WTC11 (cell line): ENCODE results near the gene CFAP74. TPM values are rescaled to one million over a fixed set of nuclear protein-coding genes. Genes with fewer than 3 reads are reported as not detected.

ENCODE experiments used
- ATAC-seq: fragments of 200-7000 bp; cut with Tn5 transposase; 2 replicates; pipeline ENCODE4 v1.10.0; 2021; ENCODE audit warnings: mild to moderate bottlenecking, moderate library complexity
- CTCF ChIA-PET: fragments of 300-600 bp; sonication (Branson Sonifier 250); formaldehyde crosslinking; loops from one replicate; lab custom pipeline; 2021; ENCODE audit warnings: antibody characterized with exemption; lab: Charles Lee
- POLR2A ChIA-PET: fragments of 350-600 bp; sonication (Branson Sonifier 250); formaldehyde crosslinking; loops from one replicate; lab custom pipeline; 2021; ENCODE audit warnings: antibody characterized with exemption; lab: Charles Lee
- DNase-seq: peaks from one replicate; pipeline ENCODE4 v3.0.0; 2021; ENCODE audit warnings: low spot score
- H3K27ac Mint-ChIP-seq: 2 replicates; pipeline ENCODE4 v1.8.0; 2021; ENCODE audit warnings: mixed read lengths
- H3K27me3 Mint-ChIP-seq: 2 replicates; pipeline ENCODE4 v1.8.0; 2021; ENCODE audit warnings: low read depth, mild to moderate bottlenecking, moderate library complexity, mixed read lengths
- H3K36me3 Mint-ChIP-seq: 2 replicates; pipeline ENCODE4 v1.8.0; 2021; ENCODE audit warnings: mixed read lengths
- H3K4me1 Mint-ChIP-seq: 2 replicates; pipeline ENCODE4 v1.8.0; 2022; ENCODE audit warnings: mixed read lengths
- H3K4me3 Mint-ChIP-seq: 2 replicates; pipeline ENCODE4 v1.8.0; 2021; ENCODE audit warnings: mild to moderate bottlenecking, moderate library complexity, mixed read lengths
- H3K9me3 Mint-ChIP-seq: 2 replicates; pipeline ENCODE4 v1.8.0; 2021; ENCODE audit warnings: mixed read lengths
- ATF1 ChIP-seq: sonication (generic); formaldehyde crosslinking; IDR thresholded peaks from 2 replicates; pipeline ENCODE4 v1.8.1; 2023; ENCODE audit warnings: mild to moderate bottlenecking, moderate library complexity, missing genetic modification reagents
- ATF6 ChIP-seq: sonication (generic); formaldehyde crosslinking; IDR thresholded peaks from 2 replicates; pipeline ENCODE4 v1.8.1; 2023; ENCODE audit warnings: mild to moderate bottlenecking, missing genetic modification reagents
- E2F1 ChIP-seq: sonication (generic); formaldehyde crosslinking; IDR thresholded peaks from 2 replicates; pipeline ENCODE4 v1.8.0; 2022; ENCODE audit warnings: mild to moderate bottlenecking, missing genetic modification reagents
- ERG ChIP-seq: fragments of 250-450 bp; sonication (Bioruptor Pico); IDR thresholded peaks from 2 replicates; pipeline ENCODE4 v1.8.0; 2021; ENCODE audit warnings: mild to moderate bottlenecking
- ESRRA ChIP-seq: sonication (generic); formaldehyde crosslinking; IDR thresholded peaks from 2 replicates; pipeline ENCODE4 v1.8.1; 2022; ENCODE audit warnings: mild to moderate bottlenecking, missing genetic modification reagents, borderline replicate concordance
- FOXK1 ChIP-seq: sonication (generic); formaldehyde crosslinking; IDR thresholded peaks from 2 replicates; pipeline ENCODE4 v1.8.0; 2022; ENCODE audit warnings: mild to moderate bottlenecking, moderate library complexity, missing genetic modification reagents
- GRHL2 ChIP-seq: fragments of 250-450 bp; sonication (Bioruptor Pico); IDR thresholded peaks from 2 replicates; pipeline ENCODE4 v1.8.0; 2022; ENCODE audit warnings: mild to moderate bottlenecking, moderate library complexity; ENCODE audit not compliant: insufficient replicate concordance, severe bottlenecking
- HMGA2 ChIP-seq: fragments of 250-450 bp; sonication (Bioruptor Pico); IDR thresholded peaks from 2 replicates; pipeline ENCODE4 v1.4.0; 2021; ENCODE audit warnings: mild to moderate bottlenecking, moderate library complexity
- IRF2 ChIP-seq: sonication (generic); formaldehyde crosslinking; IDR thresholded peaks from 2 replicates; pipeline ENCODE4 v1.8.0; 2022; ENCODE audit warnings: low read depth, missing genetic modification reagents, borderline replicate concordance
- TEAD4 ChIP-seq: sonication (generic); formaldehyde crosslinking; IDR thresholded peaks from 2 replicates; pipeline ENCODE4 v1.8.0; 2022; ENCODE audit warnings: mild to moderate bottlenecking, missing genetic modification reagents
- ZNF219 ChIP-seq: sonication (generic); formaldehyde crosslinking; IDR thresholded peaks from 2 replicates; pipeline ENCODE4 v1.8.0; 2023; ENCODE audit warnings: missing genetic modification reagents, mild to moderate bottlenecking, borderline replicate concordance
- total RNA-seq: library from RNA; stranded (reverse); gene quantifications from 3 replicates; pipeline ENCODE4 v1.2.3, GENCODE V29; 2021
- TF ChIP-seq, protein P1 (sequence below): sonication (generic); formaldehyde crosslinking; IDR thresholded peaks from 2 replicates; pipeline ENCODE4 v1.8.1; 2022; ENCODE audit warnings: low read depth, mild to moderate bottlenecking, moderate library complexity, missing genetic modification reagents, borderline replicate concordance
- TF ChIP-seq, protein P2 (sequence below): sonication (generic); formaldehyde crosslinking; conservative IDR thresholded peaks from 2 replicates; pipeline ENCODE4 v1.8.1; 2022; ENCODE audit warnings: mild to moderate bottlenecking, missing genetic modification reagents
- TF ChIP-seq, protein P3 (sequence below): fragments of 250-450 bp; sonication (Bioruptor Pico); IDR thresholded peaks from 2 replicates; pipeline ENCODE4 v1.9.0; 2021; ENCODE audit warnings: mild to moderate bottlenecking, borderline replicate concordance
- TF ChIP-seq, protein P4 (sequence below): sonication (generic); formaldehyde crosslinking; IDR thresholded peaks from 2 replicates; pipeline ENCODE4 v1.8.1; 2022; ENCODE audit warnings: low read depth, missing genetic modification reagents, borderline replicate concordance
- TF ChIP-seq, protein P5 (sequence below): sonication (generic); formaldehyde crosslinking; IDR thresholded peaks from 2 replicates; pipeline ENCODE4 v1.8.1; 2022; ENCODE audit warnings: mild to moderate bottlenecking, moderate library complexity, missing genetic modification reagents
- TF ChIP-seq, protein P6 (sequence below): sonication (generic); formaldehyde crosslinking; IDR thresholded peaks from 2 replicates; pipeline ENCODE4 v1.8.0; 2023; ENCODE audit warnings: mild to moderate bottlenecking, missing genetic modification reagents

Gene CFAP74
- total RNA-seq, 1 experiment from 2014 or later: 0.35 TPM

DNA sequence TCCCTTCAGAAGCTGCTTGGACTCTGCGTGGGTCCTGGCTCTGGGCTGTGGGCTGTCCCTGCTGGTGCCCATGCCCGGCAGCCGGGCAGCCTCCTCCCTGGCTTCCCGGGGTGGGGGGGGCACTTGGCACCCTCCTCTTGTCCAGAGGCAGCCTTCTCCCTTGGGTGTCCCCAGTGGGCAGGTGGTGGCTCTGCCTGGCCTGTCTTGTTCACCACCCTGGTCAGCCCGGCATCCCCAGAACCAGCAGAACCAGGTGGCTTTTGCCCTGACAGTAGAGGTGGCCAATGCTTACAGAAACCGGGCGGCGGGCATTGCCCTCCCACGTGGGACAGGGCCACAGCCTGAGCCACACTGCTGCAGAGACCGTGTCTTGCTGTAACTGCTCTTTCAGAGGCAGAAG lies 38.0 kb downstream of the CFAP74 start (continued):
- TF ChIP-seq, protein P1, sequence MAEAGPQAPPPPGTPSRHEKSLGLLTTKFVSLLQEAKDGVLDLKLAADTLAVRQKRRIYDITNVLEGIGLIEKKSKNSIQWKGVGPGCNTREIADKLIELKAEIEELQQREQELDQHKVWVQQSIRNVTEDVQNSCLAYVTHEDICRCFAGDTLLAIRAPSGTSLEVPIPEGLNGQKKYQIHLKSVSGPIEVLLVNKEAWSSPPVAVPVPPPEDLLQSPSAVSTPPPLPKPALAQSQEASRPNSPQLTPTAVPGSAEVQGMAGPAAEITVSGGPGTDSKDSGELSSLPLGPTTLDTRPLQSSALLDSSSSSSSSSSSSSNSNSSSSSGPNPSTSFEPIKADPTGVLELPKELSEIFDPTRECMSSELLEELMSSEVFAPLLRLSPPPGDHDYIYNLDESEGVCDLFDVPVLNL (CRISPR knock-in tag): no peak
- no peak for TF ChIP-seq E2F1
- TF ChIP-seq, protein P2, sequence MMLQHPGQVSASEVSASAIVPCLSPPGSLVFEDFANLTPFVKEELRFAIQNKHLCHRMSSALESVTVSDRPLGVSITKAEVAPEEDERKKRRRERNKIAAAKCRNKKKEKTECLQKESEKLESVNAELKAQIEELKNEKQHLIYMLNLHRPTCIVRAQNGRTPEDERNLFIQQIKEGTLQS (CRISPR knock-in tag): no peak
- no peak for TF ChIP-seq TEAD4

- DNase-seq (no peak), ATAC-seq (no peak)
- CTCF ChIA-PET: interaction anchor here (1.0 to 1.6 kb wide), 3 partner anchors 14 to 82 kb away, joined by 3 to 7 read pairs (median 5); no protein-coding TSS in a partner anchor
- Mint-ChIP-seq H3K27ac (no peak overlapping the region), H3K36me3 (no peaks in the 10 kb centered on the region), H3K4me3 (no peak overlapping the region), H3K4me1 (peaks cover 16% of the 10 kb centered on the region), H3K27me3 (no peaks in the 10 kb centered on the region; the same call in 1 of the 2 replicates), H3K9me3 (peaks cover 4% of the 10 kb centered on the region; the same call in 1 of the 2 replicates)
- TF ChIP-seq HMGA2 (CRISPR knock-in tag): no peak
- TF ChIP-seq ERG (CRISPR knock-in tag): no peak
- no peak for TF ChIP-seq ATF6 (CRISPR knock-in tag)
- TF ChIP-seq GRHL2 (CRISPR knock-in tag): no peak
- no peak for TF ChIP-seq ZNF219 (CRISPR knock-in tag)
- TF ChIP-seq, protein P3, sequence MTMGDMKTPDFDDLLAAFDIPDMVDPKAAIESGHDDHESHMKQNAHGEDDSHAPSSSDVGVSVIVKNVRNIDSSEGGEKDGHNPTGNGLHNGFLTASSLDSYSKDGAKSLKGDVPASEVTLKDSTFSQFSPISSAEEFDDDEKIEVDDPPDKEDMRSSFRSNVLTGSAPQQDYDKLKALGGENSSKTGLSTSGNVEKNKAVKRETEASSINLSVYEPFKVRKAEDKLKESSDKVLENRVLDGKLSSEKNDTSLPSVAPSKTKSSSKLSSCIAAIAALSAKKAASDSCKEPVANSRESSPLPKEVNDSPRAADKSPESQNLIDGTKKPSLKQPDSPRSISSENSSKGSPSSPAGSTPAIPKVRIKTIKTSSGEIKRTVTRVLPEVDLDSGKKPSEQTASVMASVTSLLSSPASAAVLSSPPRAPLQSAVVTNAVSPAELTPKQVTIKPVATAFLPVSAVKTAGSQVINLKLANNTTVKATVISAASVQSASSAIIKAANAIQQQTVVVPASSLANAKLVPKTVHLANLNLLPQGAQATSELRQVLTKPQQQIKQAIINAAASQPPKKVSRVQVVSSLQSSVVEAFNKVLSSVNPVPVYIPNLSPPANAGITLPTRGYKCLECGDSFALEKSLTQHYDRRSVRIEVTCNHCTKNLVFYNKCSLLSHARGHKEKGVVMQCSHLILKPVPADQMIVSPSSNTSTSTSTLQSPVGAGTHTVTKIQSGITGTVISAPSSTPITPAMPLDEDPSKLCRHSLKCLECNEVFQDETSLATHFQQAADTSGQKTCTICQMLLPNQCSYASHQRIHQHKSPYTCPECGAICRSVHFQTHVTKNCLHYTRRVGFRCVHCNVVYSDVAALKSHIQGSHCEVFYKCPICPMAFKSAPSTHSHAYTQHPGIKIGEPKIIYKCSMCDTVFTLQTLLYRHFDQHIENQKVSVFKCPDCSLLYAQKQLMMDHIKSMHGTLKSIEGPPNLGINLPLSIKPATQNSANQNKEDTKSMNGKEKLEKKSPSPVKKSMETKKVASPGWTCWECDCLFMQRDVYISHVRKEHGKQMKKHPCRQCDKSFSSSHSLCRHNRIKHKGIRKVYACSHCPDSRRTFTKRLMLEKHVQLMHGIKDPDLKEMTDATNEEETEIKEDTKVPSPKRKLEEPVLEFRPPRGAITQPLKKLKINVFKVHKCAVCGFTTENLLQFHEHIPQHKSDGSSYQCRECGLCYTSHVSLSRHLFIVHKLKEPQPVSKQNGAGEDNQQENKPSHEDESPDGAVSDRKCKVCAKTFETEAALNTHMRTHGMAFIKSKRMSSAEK (CRISPR knock-in tag): no peak
- TF ChIP-seq ATF1: no peak
- TF ChIP-seq IRF2 (CRISPR knock-in tag): no peak
- POLR2A ChIA-PET: no interaction called here
Observed at GRCh38 chr1:1964811-1965210, 38.8 kb downstream of the CFAP74 start.

DNA sequence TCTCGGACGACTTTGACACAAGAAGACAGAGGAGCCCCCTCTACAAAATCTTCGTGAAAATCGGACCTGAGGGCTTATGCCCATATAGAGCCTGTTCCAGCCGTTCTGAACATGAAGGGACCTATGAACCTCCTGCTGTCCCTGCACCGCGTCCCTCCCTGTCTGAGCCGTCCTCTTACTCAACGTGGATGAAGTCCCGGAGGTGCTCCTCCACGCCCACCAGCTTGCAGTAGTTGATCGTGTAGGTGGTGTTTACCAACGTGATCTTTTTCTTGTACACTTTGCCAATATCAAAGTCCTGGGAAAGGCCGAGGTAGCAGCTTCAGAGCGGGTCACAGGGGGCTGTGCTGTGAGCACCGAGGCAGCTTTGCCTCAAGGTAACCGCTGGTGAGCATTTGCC lies 40.0 kb downstream of the CFAP74 start:
- H3K4me3 Mint-ChIP-seq: no peak overlapping the region
- no peak overlapping the region; the same call in 1 of the 2 replicates for H3K27ac Mint-ChIP-seq
- DNase-seq (no peak), ATAC-seq (no peak)
- H3K27me3 Mint-ChIP-seq: no peaks in the 10 kb centered on the region; the same call in 1 of the 2 replicates
- ChIA-PET POLR2A (no interaction called here), CTCF (interaction anchor here (1.1 kb wide), 1 partner anchor 81 kb away, joined by 5 read pairs; no protein-coding TSS in a partner anchor)
- no peaks in the 10 kb centered on the region for H3K36me3 Mint-ChIP-seq
- peaks cover 20% of the 10 kb centered on the region for H3K4me1 Mint-ChIP-seq
- H3K9me3 Mint-ChIP-seq: peaks cover 4% of the 10 kb centered on the region; the same call in 1 of the 2 replicates
- no peak for TF ChIP-seq FOXK1 (CRISPR knock-in tag)
- TF ChIP-seq ESRRA (CRISPR knock-in tag): no peak
- TF ChIP-seq, protein P4, sequence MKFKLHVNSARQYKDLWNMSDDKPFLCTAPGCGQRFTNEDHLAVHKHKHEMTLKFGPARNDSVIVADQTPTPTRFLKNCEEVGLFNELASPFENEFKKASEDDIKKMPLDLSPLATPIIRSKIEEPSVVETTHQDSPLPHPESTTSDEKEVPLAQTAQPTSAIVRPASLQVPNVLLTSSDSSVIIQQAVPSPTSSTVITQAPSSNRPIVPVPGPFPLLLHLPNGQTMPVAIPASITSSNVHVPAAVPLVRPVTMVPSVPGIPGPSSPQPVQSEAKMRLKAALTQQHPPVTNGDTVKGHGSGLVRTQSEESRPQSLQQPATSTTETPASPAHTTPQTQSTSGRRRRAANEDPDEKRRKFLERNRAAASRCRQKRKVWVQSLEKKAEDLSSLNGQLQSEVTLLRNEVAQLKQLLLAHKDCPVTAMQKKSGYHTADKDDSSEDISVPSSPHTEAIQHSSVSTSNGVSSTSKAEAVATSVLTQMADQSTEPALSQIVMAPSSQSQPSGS (CRISPR knock-in tag): no peak
- TF ChIP-seq, protein P5, sequence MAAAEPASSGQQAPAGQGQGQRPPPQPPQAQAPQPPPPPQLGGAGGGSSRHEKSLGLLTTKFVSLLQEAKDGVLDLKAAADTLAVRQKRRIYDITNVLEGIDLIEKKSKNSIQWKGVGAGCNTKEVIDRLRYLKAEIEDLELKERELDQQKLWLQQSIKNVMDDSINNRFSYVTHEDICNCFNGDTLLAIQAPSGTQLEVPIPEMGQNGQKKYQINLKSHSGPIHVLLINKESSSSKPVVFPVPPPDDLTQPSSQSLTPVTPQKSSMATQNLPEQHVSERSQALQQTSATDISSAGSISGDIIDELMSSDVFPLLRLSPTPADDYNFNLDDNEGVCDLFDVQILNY (CRISPR knock-in tag): no peak
- TF ChIP-seq, protein P6, sequence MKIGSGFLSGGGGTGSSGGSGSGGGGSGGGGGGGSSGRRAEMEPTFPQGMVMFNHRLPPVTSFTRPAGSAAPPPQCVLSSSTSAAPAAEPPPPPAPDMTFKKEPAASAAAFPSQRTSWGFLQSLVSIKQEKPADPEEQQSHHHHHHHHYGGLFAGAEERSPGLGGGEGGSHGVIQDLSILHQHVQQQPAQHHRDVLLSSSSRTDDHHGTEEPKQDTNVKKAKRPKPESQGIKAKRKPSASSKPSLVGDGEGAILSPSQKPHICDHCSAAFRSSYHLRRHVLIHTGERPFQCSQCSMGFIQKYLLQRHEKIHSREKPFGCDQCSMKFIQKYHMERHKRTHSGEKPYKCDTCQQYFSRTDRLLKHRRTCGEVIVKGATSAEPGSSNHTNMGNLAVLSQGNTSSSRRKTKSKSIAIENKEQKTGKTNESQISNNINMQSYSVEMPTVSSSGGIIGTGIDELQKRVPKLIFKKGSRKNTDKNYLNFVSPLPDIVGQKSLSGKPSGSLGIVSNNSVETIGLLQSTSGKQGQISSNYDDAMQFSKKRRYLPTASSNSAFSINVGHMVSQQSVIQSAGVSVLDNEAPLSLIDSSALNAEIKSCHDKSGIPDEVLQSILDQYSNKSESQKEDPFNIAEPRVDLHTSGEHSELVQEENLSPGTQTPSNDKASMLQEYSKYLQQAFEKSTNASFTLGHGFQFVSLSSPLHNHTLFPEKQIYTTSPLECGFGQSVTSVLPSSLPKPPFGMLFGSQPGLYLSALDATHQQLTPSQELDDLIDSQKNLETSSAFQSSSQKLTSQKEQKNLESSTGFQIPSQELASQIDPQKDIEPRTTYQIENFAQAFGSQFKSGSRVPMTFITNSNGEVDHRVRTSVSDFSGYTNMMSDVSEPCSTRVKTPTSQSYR (CRISPR knock-in tag): no peak
